Measurements from ENCODE around the gene RIC8A.

The RIC8A gene

DNA sequence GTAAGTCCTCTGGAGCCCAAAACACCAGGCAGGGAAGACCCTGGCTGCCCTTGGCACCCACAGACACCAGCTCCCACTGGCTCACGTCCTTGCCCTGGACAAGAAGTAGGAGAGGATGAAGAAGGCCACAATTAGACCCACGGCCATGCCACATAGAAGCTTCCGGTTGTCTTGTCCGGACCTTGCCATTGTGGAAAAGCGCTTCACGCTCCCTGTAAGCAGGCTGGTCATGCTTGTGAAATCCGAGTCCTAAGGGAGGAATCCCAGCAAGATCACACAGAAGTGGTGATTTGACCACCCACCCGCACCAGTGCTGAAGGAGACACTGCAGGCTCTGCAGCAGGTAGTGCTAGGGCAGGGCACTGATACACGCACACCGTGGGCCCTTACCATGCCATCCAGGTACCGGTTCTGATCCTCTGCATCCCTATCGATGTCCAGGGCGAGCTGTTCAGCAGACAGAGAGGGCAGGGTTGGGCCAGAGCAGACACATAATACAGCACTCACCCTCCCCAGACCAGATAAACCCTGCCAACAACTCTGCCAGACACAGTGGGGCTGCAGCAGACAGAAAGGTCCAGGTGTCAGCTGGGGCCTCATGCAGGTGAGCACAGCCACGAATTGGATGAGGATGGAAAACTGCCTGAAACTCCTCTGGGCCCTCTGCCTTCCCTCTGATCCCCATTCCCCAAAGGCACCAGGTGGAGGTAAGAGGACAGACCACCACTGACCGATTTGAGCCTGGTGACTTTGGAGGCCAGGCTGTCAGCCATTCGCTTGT, 2.1 kb upstream of the RIC8A start:
- Histone ChIP-seq H3K36me3 (ENCODE audit: control insufficient read depth in 2 of 2, insufficient read depth in 2 of 2, low read length in 2 of 2) (peaks cover 21 to 41% of the 10 kb centered on the region in 2 donors), H3K27me3 (ENCODE audit: control insufficient read depth in 1 of 2, insufficient read depth in 2 of 2, low read length in 2 of 2) (no peaks in the 10 kb centered on the region), H3K4me3 (ENCODE audit: low read length in 2 of 2) (peak overlapping the region; percentile 92 to 96), H3K4me1 (ENCODE audit: control insufficient read depth, insufficient read depth, low read length) (peaks cover 50% of the 10 kb centered on the region), H3K9me3 (ENCODE audit: control insufficient read depth in 2 of 2, low read length in 2 of 2) (no peaks in the 10 kb centered on the region), H3K27ac (ENCODE audit: low read length) (no peak overlapping the region), H3K9ac (ENCODE audit: low read length in 2 of 2) (peak overlapping the region; percentile 91 to 95)

DNA sequence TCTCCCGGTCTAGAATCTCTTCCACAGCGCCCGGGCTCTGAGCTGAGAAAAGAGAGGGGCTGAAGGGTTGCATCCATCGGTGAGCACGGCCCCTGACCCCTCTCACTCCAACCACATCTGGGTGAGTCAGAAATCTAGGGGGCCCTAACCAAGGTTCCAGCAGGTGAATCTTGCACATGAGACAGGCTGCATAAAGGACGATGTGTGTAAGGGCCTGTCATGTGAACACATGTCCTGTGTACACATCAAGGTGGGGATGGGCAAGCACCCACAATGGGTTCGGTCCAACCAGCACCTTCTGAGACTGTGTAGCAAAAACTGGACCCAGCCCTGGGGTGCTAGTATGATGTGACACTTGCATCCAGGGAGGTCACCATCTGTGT, 1.5 kb upstream of the RIC8A start:
- Histone ChIP-seq H3K9ac (ENCODE audit: low read length in 2 of 2) (peak overlapping the region; percentile 91 to 95), H3K36me3 (ENCODE audit: control insufficient read depth in 2 of 2, insufficient read depth in 2 of 2, low read length in 2 of 2) (peaks cover 25 to 41% of the 10 kb centered on the region in 2 donors), H3K27me3 (ENCODE audit: control insufficient read depth in 1 of 2, insufficient read depth in 2 of 2, low read length in 2 of 2) (no peaks in the 10 kb centered on the region), H3K4me1 (ENCODE audit: control insufficient read depth, insufficient read depth, low read length) (peaks cover 56% of the 10 kb centered on the region), H3K9me3 (ENCODE audit: control insufficient read depth in 2 of 2, low read length in 2 of 2) (no peaks in the 10 kb centered on the region), H3K27ac (ENCODE audit: low read length) (no peak overlapping the region), H3K4me3 (ENCODE audit: low read length in 2 of 2) (peak overlapping the region; percentile 92 to 96)

DNA sequence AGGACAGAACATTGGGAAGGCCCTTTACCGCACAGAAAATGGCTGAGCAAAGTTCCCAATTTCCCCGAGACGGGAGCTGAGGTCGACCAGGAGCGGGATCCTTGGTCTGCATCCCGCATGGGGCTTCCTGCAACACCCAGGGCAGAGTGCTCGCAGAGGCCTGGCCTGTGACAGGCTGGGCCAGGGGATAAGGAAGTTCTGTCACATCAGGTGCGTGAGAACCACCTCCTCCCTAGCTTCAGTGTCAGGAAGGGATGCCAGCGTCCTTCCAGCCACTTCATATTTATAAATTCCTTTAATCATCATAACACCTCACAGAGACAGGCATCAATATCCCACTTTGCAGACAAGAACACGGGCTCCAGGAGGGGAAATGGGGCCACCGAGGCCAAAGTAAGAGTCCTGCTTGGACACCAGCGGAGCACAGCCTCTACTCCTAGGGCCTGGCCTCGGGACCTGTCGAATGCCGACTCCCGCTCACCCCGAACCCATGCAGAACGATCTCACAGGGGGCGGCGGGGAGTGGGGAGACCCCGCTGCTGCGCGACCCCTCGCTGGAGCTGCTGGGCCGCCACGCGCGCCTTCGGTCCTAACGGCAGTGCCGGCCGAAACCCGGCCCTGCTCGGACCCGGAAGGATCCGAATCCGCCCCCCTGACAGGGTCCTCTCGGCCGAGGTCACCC, 841 bp upstream of the RIC8A start:
- peaks cover 59% of the 10 kb centered on the region for H3K4me1 ChIP-seq (ENCODE audit: control insufficient read depth, insufficient read depth, low read length)
- H3K9ac ChIP-seq (ENCODE audit: low read length in 2 of 2), result peak overlapping the region; percentile 91 to 95
- H3K4me3 ChIP-seq (ENCODE audit: low read length in 2 of 2), result peak overlapping the region; percentile 92 to 96
- peaks cover 32 to 45% of the 10 kb centered on the region in 2 donors for H3K36me3 ChIP-seq (ENCODE audit: control insufficient read depth in 2 of 2, insufficient read depth in 2 of 2, low read length in 2 of 2)
- peak overlapping the region; percentile 99 for H3K27ac ChIP-seq (ENCODE audit: low read length)
- H3K27me3 ChIP-seq (ENCODE audit: control insufficient read depth in 1 of 2, insufficient read depth in 2 of 2, low read length in 2 of 2), result no peaks in the 10 kb centered on the region
- no peaks in the 10 kb centered on the region for H3K9me3 ChIP-seq (ENCODE audit: control insufficient read depth in 2 of 2, low read length in 2 of 2)

DNA sequence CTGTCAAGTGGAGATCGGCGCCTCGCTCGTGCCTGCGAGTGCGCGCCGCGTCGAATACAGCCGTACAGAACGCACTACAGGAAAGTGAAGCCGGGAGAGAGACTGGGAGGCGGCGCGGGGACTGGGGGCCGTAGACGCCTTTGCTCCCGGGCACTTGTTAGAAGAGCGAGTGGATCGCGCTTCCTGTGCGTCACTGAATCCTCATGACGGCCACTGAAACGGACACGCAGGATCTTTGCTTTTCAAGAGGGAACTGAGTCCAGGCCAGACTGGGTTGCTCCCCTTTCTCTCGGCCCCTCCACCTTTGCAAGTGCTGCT, 314 bp downstream of the RIC8A start:
- Histone ChIP-seq H3K27me3 (ENCODE audit: control insufficient read depth in 1 of 2, insufficient read depth in 2 of 2, low read length in 2 of 2) (no peaks in the 10 kb centered on the region), H3K4me3 (ENCODE audit: low read length in 2 of 2) (peak overlapping the region; percentile 74 to 96), H3K9ac (ENCODE audit: low read length in 2 of 2) (peak overlapping the region; percentile 95 to 97), H3K4me1 (ENCODE audit: control insufficient read depth, insufficient read depth, low read length) (peaks cover 59% of the 10 kb centered on the region), H3K36me3 (ENCODE audit: control insufficient read depth in 2 of 2, insufficient read depth in 2 of 2, low read length in 2 of 2) (peaks cover 43 to 55% of the 10 kb centered on the region in 2 donors), H3K9me3 (ENCODE audit: control insufficient read depth in 2 of 2, low read length in 2 of 2) (no peaks in the 10 kb centered on the region), H3K27ac (ENCODE audit: low read length) (peak overlapping the region; percentile 99)

DNA sequence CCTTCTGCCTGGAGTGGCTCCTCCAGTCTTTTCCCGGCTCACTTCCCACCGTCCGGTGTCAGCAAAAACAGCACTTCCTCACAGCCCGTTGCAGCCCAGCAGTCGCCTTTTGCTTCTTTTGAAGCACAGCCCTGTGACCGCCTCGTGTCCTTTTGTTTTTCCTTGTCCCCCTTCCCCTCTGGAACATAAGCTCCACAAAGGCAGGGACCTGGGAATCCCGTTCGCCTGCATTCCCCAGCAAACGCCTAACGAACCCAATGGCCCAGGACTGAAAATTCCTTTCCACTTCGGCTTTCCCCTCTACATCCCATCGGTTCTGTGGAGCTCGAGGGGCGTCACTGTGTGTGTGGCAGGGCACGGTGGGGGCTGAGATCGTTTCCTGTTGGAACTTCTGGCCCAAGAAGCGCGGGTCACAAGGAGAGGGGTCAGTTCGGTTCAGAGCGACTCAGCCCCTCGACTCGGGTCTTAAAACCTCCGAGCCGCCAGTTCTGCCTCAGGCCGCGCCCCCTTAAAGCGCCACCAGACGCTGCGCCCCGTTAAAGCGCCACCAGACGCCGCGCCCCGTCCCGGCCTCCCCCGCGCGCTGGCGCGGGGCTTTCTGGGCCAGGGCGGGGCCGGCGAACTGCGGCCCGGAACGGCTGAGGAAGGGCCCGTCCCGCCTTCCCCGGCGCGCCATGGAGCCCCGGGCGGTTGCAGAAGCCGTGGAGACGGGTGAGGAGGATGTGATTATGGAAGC, 841 bp downstream of the RIC8A start:
- Histone ChIP-seq H3K4me1 (ENCODE audit: control insufficient read depth, insufficient read depth, low read length) (peaks cover 59% of the 10 kb centered on the region), H3K9me3 (ENCODE audit: control insufficient read depth in 2 of 2, low read length in 2 of 2) (no peaks in the 10 kb centered on the region), H3K4me3 (ENCODE audit: low read length in 2 of 2) (peak overlapping the region; percentile 74 to 96), H3K9ac (ENCODE audit: low read length in 2 of 2) (peak overlapping the region; percentile 95 to 97), H3K36me3 (ENCODE audit: control insufficient read depth in 2 of 2, insufficient read depth in 2 of 2, low read length in 2 of 2) (peaks cover 46 to 55% of the 10 kb centered on the region in 2 donors), H3K27ac (ENCODE audit: low read length) (peak overlapping the region; percentile 99), H3K27me3 (ENCODE audit: control insufficient read depth in 1 of 2, insufficient read depth in 2 of 2, low read length in 2 of 2) (no peaks in the 10 kb centered on the region)

DNA sequence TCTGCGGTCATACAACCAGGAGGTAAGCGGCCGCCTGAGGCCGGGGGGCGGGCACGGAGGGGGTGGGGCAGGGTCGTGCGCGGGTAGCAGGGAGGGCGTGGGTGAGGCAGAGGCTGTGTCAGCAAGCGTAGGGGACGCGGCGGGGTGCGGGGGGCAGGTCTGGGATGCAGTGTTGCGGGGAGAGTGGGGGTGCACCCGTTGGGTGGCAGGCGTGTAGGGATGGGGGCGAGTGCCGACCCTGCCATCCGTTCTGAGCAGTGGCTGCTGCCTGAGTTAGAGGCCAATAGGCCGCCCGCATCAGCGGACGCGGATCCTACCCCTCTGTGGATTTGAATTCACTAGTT, 1.4 kb downstream of the RIC8A start:
- Histone ChIP-seq H3K4me1 (ENCODE audit: control insufficient read depth, insufficient read depth, low read length) (peaks cover 57% of the 10 kb centered on the region), H3K4me3 (ENCODE audit: low read length in 2 of 2) (peak overlapping the region; percentile 74 to 96), H3K9ac (ENCODE audit: low read length in 2 of 2) (peak overlapping the region; percentile 80 to 95), H3K36me3 (ENCODE audit: control insufficient read depth in 2 of 2, insufficient read depth in 2 of 2, low read length in 2 of 2) (peaks cover 41 to 52% of the 10 kb centered on the region in 2 donors), H3K27ac (ENCODE audit: low read length) (peak overlapping the region; percentile 99), H3K27me3 (ENCODE audit: control insufficient read depth in 1 of 2, insufficient read depth in 2 of 2, low read length in 2 of 2) (no peaks in the 10 kb centered on the region), H3K9me3 (ENCODE audit: control insufficient read depth in 2 of 2, low read length in 2 of 2) (no peaks in the 10 kb centered on the region)

DNA sequence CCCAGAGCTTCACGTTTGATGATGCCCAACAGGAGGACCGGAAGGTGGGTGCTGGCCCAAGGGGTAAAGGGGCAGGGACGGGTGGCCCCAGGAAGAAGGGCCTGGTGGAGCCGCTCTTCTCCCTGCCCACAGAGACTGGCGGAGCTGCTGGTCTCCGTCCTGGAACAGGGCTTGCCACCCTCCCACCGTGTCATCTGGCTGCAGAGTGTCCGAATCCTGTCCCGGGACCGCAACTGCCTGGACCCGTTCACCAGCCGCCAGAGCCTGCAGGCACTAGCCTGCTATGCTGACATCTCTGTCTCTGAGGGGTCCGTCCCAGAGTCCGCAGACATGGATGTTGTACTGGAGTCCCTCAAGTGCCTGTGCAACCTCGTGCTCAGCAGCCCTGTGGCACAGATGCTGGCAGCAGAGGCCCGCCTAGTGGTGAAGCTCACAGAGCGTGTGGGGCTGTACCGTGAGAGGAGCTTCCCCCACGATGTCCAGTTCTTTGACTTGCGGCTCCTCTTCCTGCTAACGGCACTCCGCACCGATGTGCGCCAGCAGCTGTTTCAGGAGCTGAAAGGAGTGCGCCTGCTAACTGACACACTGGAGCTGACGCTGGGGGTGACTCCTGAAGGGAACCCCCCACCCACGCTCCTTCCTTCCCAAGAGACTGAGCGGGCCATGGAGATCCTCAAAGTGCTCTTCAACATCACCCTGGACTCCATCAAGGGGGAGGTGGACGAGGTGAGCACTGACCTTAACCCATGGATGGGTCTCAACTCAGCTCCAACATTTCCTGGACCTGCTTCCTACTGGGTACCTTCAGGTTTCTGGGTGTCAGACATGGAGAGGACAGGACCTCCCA, 2.0 kb downstream of the RIC8A start:
- peak overlapping the region; percentile 99 for H3K27ac ChIP-seq (ENCODE audit: low read length)
- no peaks in the 10 kb centered on the region for H3K9me3 ChIP-seq (ENCODE audit: control insufficient read depth in 2 of 2, low read length in 2 of 2)
- H3K36me3 ChIP-seq (ENCODE audit: control insufficient read depth in 2 of 2, insufficient read depth in 2 of 2, low read length in 2 of 2), result peaks cover 41 to 55% of the 10 kb centered on the region in 2 donors
- H3K27me3 ChIP-seq (ENCODE audit: control insufficient read depth in 1 of 2, insufficient read depth in 2 of 2, low read length in 2 of 2), result no peaks in the 10 kb centered on the region
- H3K4me1 ChIP-seq (ENCODE audit: control insufficient read depth, insufficient read depth, low read length), result peaks cover 52% of the 10 kb centered on the region
- H3K4me3 ChIP-seq (ENCODE audit: low read length in 2 of 2), result peak overlapping the region; percentile 74 to 96
- peak overlapping the region; percentile 80 to 95 for H3K9ac ChIP-seq (ENCODE audit: low read length in 2 of 2)

DNA sequence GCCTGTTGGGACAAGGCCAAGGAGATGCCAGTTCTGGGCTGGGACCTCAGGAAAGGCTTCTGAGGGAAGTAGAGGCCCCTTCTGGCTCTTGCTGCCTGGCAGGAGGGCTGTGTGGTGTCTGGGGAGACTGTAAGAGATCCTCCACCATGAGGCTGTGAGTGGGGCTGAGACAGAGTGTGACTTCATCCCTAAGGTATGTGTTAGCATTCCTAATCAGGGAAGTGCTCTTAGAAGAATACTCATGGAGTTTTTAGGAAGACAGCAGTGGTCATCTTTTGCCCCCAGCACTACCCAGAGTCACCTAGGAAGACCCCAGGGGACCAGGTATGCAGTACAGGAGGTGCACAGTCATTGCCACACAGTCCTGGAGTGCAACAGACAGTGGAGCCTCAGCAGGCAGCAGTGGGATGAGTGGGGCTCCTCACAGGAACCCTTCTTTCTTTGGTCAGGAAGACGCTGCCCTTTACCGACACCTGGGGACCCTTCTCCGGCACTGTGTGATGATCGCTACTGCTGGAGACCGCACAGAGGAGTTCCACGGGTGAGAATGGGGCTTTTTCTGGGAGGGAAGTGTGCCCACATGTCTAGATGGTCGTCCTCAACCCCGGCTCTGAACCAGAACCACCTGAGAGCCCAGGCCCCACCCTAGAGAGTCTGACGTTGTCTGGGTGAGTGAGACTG, 2.8 kb downstream of the RIC8A start:
- peaks cover 40 to 56% of the 10 kb centered on the region in 2 donors for H3K36me3 ChIP-seq (ENCODE audit: control insufficient read depth in 2 of 2, insufficient read depth in 2 of 2, low read length in 2 of 2)

DNA sequence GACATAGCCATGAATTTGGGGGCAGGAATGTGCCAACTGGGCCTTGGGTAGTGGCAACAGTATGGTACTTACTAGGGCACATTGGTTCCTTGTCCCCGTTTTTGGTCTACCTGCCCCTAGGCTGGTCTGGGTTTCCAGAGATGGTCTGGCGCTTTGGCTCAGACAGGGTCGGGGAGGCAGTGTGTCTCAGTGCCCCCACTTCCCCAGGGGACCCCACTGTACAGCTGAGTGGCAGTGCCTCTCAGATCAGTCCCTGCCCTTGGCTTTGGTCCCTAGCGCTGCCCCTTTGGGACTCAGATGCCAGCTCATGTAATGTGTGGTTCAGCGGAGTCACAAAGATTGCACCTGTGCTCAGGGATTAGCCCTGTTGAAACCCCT, 3.3 kb downstream of the RIC8A start:
- no peak overlapping the region for H3K27ac ChIP-seq (ENCODE audit: low read length)
- peaks cover 39 to 57% of the 10 kb centered on the region in 2 donors for H3K36me3 ChIP-seq (ENCODE audit: control insufficient read depth in 2 of 2, insufficient read depth in 2 of 2, low read length in 2 of 2)
- H3K4me3 ChIP-seq (ENCODE audit: low read length in 2 of 2), result peak overlapping the region in 1 of 2 donors; percentile 8
- H3K9ac ChIP-seq (ENCODE audit: low read length in 2 of 2), result no peak overlapping the region
- no peaks in the 10 kb centered on the region for H3K9me3 ChIP-seq (ENCODE audit: control insufficient read depth in 2 of 2, low read length in 2 of 2)
- H3K4me1 ChIP-seq (ENCODE audit: control insufficient read depth, insufficient read depth, low read length), result peaks cover 40% of the 10 kb centered on the region
- no peaks in the 10 kb centered on the region for H3K27me3 ChIP-seq (ENCODE audit: control insufficient read depth in 1 of 2, insufficient read depth in 2 of 2, low read length in 2 of 2)

More for the DNA sequence above, 2.8 kb downstream of the RIC8A start:
- Histone ChIP-seq H3K9ac (ENCODE audit: low read length in 2 of 2) (peak overlapping the region; percentile 80 to 95), H3K27me3 (ENCODE audit: control insufficient read depth in 1 of 2, insufficient read depth in 2 of 2, low read length in 2 of 2) (no peaks in the 10 kb centered on the region), H3K4me1 (ENCODE audit: control insufficient read depth, insufficient read depth, low read length) (peaks cover 45% of the 10 kb centered on the region), H3K9me3 (ENCODE audit: control insufficient read depth in 2 of 2, low read length in 2 of 2) (no peaks in the 10 kb centered on the region), H3K4me3 (ENCODE audit: low read length in 2 of 2) (peak overlapping the region in 1 of 2 donors; percentile 96), H3K27ac (ENCODE audit: low read length) (no peak overlapping the region)

DNA sequence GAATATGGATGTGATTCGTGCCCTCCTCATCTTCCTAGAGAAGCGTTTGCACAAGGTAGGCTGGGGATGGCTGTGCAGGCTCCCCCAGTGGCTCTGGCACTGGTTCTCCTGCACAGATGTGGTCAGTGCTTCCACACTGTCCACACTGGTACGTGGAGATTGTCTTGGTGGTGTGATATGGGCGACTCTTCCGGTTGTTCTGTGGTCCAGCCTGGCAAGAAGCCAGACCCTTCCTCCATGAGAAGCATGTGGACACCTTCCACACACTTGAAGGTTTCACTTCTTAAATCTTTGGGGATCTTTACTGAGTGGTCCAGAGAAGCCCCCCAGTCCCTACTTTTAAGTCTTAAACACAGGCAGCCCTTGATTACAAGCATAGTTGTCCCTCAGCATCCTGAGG, 3.8 kb downstream of the RIC8A start:
- Histone ChIP-seq H3K4me1 (ENCODE audit: control insufficient read depth, insufficient read depth, low read length) (peaks cover 35% of the 10 kb centered on the region), H3K36me3 (ENCODE audit: control insufficient read depth in 2 of 2, insufficient read depth in 2 of 2, low read length in 2 of 2) (peaks cover 44 to 62% of the 10 kb centered on the region in 2 donors), H3K27ac (ENCODE audit: low read length) (no peak overlapping the region), H3K4me3 (ENCODE audit: low read length in 2 of 2) (no peak overlapping the region), H3K9ac (ENCODE audit: low read length in 2 of 2) (peak overlapping the region in 1 of 2 donors; percentile 36), H3K9me3 (ENCODE audit: control insufficient read depth in 2 of 2, low read length in 2 of 2) (no peaks in the 10 kb centered on the region), H3K27me3 (ENCODE audit: control insufficient read depth in 1 of 2, insufficient read depth in 2 of 2, low read length in 2 of 2) (no peaks in the 10 kb centered on the region)

All from stomach smooth muscle (tissue), 2 donors.